Thoracic aorta (tissue), 2 donors: ENCODE data around the gene IGFL1. TPM values are rescaled to one million over a fixed set of nuclear protein-coding genes. Genes with fewer than 3 reads are reported as not detected.
"Not testable (repeated sequence)": the region's sequence is repeated elsewhere in the genome, so short reads cannot be mapped to it uniquely, and the experiment has no call there.

Source experiments
- ATAC-seq: fragments of 150-250 bp; one replicate; pipeline ENCODE4 v1.8.0; 2017; ENCODE audit warnings: low read depth; ENCODE audit not compliant: insufficient number of reproducible peaks, low FRiP score
- DNase-seq: peaks from one replicate; pipeline ENCODE4 v3.0.0-alpha.2; 2020; ENCODE audit warnings: low spot score
- H3K27ac ChIP-seq, 2 donors: fragments of 200-600 bp; sonication (generic); 1 replicate in 1 of 2; 2 replicates in 1 of 2; pipeline ENCODE4 v1.5.1; 2016; ENCODE audit warnings: mild to moderate bottlenecking in 2 of 2, moderate library complexity in 2 of 2
- H3K27me3 ChIP-seq: fragments of 200-600 bp; sonication (generic); replicated peaks from 2 replicates; pipeline ENCODE4 v1.6.0; 2016; ENCODE audit warnings: mild to moderate bottlenecking; ENCODE audit not compliant: insufficient read depth
- H3K36me3 ChIP-seq: fragments of 200-600 bp; sonication (generic); one replicate; pipeline ENCODE4 v1.5.1; 2016
- H3K4me1 ChIP-seq, 2 donors: fragments of 200-600 bp; sonication (generic); 1 replicate in 1 of 2; 2 replicates in 1 of 2; pipeline versions ENCODE4 v1.5.1 to v1.6.0; 2016; ENCODE audit warnings: low read depth in 2 of 2, mild to moderate bottlenecking in 1 of 2; ENCODE audit not compliant: control insufficient read depth in 1 of 2
- H3K4me3 ChIP-seq: fragments of 200-600 bp; sonication (generic); 2 replicates; pipeline ENCODE4 v1.5.1; 2016; ENCODE audit warnings: mild to moderate bottlenecking
- H3K9me3 ChIP-seq: fragments of 200-600 bp; sonication (generic); 2 replicates; pipeline ENCODE4 v1.5.1; 2016
- total RNA-seq, 2 donors: library from RNA; depleted of rRNA; stranded (reverse); fragments of >200 nt; gene quantifications; one replicate each; pipeline versions ENCODE4 v1.1.0 to v1.2.3, GENCODE V29; 2016
- TF ChIP-seq, protein P1 (sequence below): fragments of 200-600 bp; sonication (generic); IDR thresholded peaks from one replicate; pipeline ENCODE4 v1.5.1; 2019; ENCODE audit warnings: antibody characterized with exemption

Gene IGFL1
- total RNA-seq, 2 donors from 2014 or later, result not detected

DNA sequence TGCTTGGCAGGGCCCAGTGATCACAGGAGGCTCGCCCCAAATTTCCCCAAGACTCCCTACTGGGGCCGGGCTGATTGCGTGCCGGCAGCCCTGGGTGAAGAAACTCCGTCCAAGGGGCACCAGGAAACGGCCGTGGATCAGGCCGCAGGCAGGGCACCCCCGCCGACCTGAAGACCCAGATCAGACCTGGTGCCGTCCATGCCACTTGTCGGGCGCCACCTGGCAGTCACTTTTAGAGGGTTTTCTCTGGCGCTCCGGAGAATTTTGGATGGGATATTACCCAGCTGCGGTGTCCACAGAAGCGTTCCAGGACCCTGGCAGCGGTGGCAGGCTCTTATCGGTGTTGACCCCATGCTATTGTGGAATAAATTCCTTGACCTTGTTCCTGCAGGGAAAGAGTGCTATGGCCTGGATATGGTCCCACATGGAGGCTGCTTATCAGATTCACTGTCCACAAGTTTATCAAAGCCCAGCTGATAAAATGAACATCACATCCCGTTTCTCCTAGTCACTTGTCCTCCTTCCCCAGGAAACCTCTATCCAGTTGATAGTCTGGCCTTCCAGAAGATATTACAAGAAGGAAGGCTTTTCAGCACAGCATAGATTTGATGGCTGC is 43.3 kb upstream of the IGFL1 start:
- no peaks in the 10 kb centered on the region for H3K9me3 ChIP-seq
- H3K4me1 ChIP-seq, result no peaks in the 10 kb centered on the region
- DNase-seq, result no peak
- H3K4me3 ChIP-seq, result no peak overlapping the region
- no peaks in the 10 kb centered on the region for H3K27me3 ChIP-seq
- H3K36me3 ChIP-seq, result no peaks in the 10 kb centered on the region
- TF ChIP-seq, protein P1, sequence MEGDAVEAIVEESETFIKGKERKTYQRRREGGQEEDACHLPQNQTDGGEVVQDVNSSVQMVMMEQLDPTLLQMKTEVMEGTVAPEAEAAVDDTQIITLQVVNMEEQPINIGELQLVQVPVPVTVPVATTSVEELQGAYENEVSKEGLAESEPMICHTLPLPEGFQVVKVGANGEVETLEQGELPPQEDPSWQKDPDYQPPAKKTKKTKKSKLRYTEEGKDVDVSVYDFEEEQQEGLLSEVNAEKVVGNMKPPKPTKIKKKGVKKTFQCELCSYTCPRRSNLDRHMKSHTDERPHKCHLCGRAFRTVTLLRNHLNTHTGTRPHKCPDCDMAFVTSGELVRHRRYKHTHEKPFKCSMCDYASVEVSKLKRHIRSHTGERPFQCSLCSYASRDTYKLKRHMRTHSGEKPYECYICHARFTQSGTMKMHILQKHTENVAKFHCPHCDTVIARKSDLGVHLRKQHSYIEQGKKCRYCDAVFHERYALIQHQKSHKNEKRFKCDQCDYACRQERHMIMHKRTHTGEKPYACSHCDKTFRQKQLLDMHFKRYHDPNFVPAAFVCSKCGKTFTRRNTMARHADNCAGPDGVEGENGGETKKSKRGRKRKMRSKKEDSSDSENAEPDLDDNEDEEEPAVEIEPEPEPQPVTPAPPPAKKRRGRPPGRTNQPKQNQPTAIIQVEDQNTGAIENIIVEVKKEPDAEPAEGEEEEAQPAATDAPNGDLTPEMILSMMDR, result no peak
- ATAC-seq, result no peak
- H3K27ac ChIP-seq, result no peak overlapping the region

DNA sequence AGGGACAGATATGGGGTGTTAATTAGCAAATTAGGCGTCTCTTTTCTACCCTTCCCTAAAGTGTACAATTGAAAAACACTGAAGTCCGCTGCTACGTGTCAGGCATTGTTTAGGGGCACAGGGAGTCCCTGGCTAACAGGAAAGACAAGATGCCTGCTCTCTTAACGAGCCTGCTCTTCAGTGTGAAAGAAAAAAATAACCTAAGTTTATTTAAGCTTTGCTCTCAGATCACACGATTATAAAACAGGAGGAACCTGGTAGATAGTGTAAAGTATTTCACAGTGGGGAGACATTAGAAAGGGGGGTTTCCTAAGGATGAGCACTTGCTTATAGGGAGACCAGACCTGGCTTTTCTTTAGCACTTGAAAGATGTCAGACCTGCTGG is 42.8 kb upstream of the IGFL1 start:
- Histone ChIP-seq H3K27ac (no peak overlapping the region), H3K4me1 (no peaks in the 10 kb centered on the region), H3K4me3 (no peak overlapping the region), H3K9me3 (no peaks in the 10 kb centered on the region), H3K36me3 (no peaks in the 10 kb centered on the region), H3K27me3 (no peaks in the 10 kb centered on the region)
- no peak for ATAC-seq
- DNase-seq, result no peak
- TF ChIP-seq, protein P1, result no peak

DNA sequence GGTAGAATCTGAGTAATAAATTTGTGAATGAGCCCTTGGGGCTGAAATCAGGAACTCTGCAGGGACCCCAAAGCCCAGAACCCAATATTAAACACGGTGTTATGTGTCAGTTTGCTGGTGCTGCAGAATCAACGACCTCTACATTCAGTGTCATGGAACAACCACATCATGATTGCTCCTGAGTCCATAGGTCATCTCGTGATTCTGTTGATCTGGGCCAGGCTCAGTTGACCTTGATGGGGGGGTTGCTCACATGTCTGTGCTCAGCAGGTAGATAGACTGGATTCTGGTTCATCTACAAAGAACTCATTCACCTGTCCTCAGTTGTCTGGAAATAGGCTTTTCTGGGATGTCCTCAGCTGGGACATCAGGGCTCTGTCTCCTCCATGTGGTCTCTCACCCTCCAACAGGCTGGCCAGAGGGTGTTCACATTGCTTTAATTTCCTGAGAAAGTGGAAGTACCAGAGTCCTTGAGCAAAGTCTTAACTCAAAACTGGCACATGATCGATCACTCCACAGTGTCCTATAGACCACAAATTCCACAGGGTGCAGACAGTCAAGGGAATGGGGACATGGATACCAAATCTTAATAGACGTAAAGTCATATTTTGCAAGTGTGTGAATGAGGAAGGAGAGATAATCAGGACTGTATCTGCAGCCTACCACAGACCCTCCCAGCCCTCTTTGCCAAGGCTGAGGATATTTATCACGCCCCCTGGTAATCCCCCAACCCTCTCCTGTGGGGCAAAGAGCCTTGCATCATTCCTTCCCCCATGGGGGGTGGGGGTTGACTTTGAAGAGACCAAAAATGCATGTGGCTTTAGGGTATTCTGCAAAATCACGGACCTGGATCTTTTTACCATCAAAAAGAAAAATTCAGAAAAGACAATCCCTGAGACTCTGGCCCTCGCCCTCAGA is 39.3 kb upstream of the IGFL1 start:
- H3K4me1 ChIP-seq, result no peaks in the 10 kb centered on the region
- ATAC-seq, result no peak
- H3K9me3 ChIP-seq, result no peaks in the 10 kb centered on the region
- H3K27ac ChIP-seq, result no peak overlapping the region
- H3K27me3 ChIP-seq, result no peaks in the 10 kb centered on the region
- no peaks in the 10 kb centered on the region for H3K36me3 ChIP-seq
- TF ChIP-seq, protein P1, result no peak
- DNase-seq, result no peak
- no peak overlapping the region for H3K4me3 ChIP-seq

DNA sequence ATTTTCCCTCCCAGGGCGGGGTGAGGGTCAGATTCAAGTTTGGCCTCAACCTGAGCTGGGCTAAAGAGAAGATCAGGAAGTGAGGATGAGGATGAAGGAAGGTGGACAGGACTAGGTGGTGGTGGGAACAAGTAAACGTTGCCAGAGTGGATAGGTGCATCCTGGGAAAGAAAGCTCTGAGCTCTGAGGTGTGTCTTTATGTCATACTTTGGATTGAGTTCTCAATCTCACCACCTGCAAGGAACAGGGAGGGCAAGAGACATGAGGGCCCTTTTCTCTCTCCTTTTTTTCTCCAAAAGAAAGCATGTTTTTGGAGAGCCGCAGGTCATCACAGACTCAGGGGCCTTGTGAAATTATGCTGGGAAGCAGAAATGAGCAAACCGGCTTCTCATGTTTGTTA is 38.2 kb upstream of the IGFL1 start:
- ATAC-seq, result no peak
- Histone ChIP-seq H3K4me3 (no peak overlapping the region), H3K27ac (no peak overlapping the region), H3K9me3 (no peaks in the 10 kb centered on the region), H3K36me3 (no peaks in the 10 kb centered on the region), H3K4me1 (no peaks in the 10 kb centered on the region), H3K27me3 (no peaks in the 10 kb centered on the region)
- TF ChIP-seq, protein P1, result no peak
- DNase-seq, result no peak

DNA sequence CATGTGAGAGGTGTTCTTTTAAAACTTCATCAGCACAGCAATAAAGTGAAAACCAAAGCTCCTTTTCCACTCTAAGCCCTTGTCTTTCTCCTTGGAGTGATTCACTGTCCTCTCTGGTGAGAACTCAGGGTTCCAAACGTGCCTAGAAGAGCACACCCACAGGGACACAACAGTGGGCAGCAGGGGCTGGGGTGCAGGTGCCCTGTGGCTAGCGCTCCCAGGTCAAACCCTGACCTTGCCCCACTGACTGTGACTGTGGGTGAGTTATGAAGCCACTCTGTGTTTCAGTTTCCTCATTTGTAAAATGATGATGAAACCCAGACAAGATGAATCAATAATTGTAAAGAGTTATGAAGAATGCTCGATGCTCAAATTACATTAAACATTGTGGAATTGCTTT is 37.6 kb upstream of the IGFL1 start:
- Histone ChIP-seq H3K4me3 (no peak overlapping the region), H3K36me3 (no peaks in the 10 kb centered on the region), H3K27ac (no peak overlapping the region), H3K27me3 (no peaks in the 10 kb centered on the region), H3K9me3 (no peaks in the 10 kb centered on the region), H3K4me1 (no peaks in the 10 kb centered on the region)
- TF ChIP-seq, protein P1, result no peak
- DNase-seq (no peak), ATAC-seq (no peak)

DNA sequence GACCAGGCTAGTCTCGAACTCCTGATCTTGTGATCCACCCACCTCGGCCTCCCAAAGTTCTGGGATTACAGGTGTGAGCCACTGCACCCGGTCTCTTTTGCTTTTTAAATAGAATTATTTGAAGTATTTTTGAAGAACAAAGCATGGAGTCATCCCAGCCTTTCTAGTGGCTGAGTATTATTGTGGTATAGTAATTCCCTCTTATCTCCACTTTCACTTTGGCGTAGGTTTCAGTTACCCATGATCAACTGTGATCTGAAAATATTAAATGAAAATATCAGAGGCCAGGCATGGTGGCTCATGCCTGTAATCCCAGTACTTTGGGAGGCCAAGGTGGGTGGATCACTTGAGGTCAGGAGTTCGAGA is 36.9 kb upstream of the IGFL1 start:
- not testable (repeated sequence) for DNase-seq, H3K4me1 ChIP-seq, ATAC-seq, H3K4me3 ChIP-seq, H3K27me3 ChIP-seq, H3K9me3 ChIP-seq, H3K36me3 ChIP-seq, H3K27ac ChIP-seq
